Fibroblast of lung (primary cell): ENCODE results near the gene ZNF740. TPM values are rescaled to one million over a fixed set of nuclear protein-coding genes. Genes with fewer than 3 reads are reported as not detected.

Experiments used
- DNase-seq, 2 donors: peaks; one replicate each; pipeline versions ENCODE4 v3.0.0 to v3.0.0-alpha.2; 2010; ENCODE audit warnings: low read depth in 2 of 2
- H2AFZ ChIP-seq: 2 replicates; pipeline ENCODE4 v1.5.1; 2012; ENCODE audit warnings: low read length, control low read depth, inconsistent platforms
- H3K27ac ChIP-seq: 2 replicates; pipeline ENCODE4 v1.5.1; 2011; ENCODE audit warnings: low read length, control low read depth; ENCODE audit not compliant: insufficient read depth
- H3K27me3 ChIP-seq: 2 replicates; pipeline ENCODE4 v1.5.1; 2011; ENCODE audit warnings: mild to moderate bottlenecking, low read length; ENCODE audit not compliant: control insufficient read depth, insufficient read depth
- H3K36me3 ChIP-seq: 2 replicates; pipeline ENCODE4 v1.5.1; 2011; ENCODE audit warnings: low read length; ENCODE audit not compliant: control insufficient read depth, insufficient read depth
- H3K4me1 ChIP-seq: 2 replicates; pipeline ENCODE4 v1.5.1; 2011; ENCODE audit warnings: low read length; ENCODE audit not compliant: control insufficient read depth, insufficient read depth; ENCODE audit errors: extremely low read depth
- H3K4me2 ChIP-seq: 2 replicates; pipeline ENCODE4 v1.5.1; 2011; ENCODE audit warnings: low read length, control low read depth; ENCODE audit not compliant: insufficient read depth; ENCODE audit errors: extremely low read depth
- H3K4me3 ChIP-seq, 4 experiments: fragments of 200-600 bp in 1 of 4; sonication (generic) in 1 of 4; replicated peaks in 1 of 4; 2 replicates each; pipeline ENCODE4 v1.5.1; 2011 to 2016; ENCODE audit warnings: low read length in 4 of 4, low read depth in 3 of 4, mild to moderate bottlenecking in 3 of 4, control low read depth in 2 of 4, inconsistent platforms in 1 of 4, mixed read lengths in 1 of 4; ENCODE audit not compliant: insufficient read depth in 1 of 4; ENCODE audit errors: control extremely low read depth in 1 of 4
- H3K79me2 ChIP-seq: 2 replicates; pipeline ENCODE4 v1.5.1; 2012; ENCODE audit warnings: mild to moderate bottlenecking, low read length, inconsistent platforms; ENCODE audit not compliant: control insufficient read depth, insufficient read depth
- H3K9ac ChIP-seq: 2 replicates; pipeline ENCODE4 v1.5.1; 2011; ENCODE audit warnings: mild to moderate bottlenecking, low read length, control low read depth; ENCODE audit not compliant: insufficient read depth
- H3K9me3 ChIP-seq: 2 replicates; pipeline ENCODE4 v1.5.1; 2012; ENCODE audit warnings: low read depth, low read length; ENCODE audit not compliant: control insufficient read depth, insufficient read depth
- H4K20me1 ChIP-seq: 2 replicates; pipeline ENCODE4 v1.5.1; 2011; ENCODE audit warnings: low read length; ENCODE audit not compliant: control insufficient read depth, insufficient read depth; ENCODE audit errors: extremely low read depth
- EZH2 ChIP-seq: IDR thresholded peaks from 2 replicates; pipeline ENCODE4 v1.5.1; 2012; ENCODE audit warnings: low read length, control low read depth, mild to moderate bottlenecking; ENCODE audit errors: missing control alignments
- polyA plus RNA-seq, 2 donors: library from polyadenylated mRNA; depleted of rRNA in 1 of 2; stranded (reverse) in 1 of 2; unstranded in 1 of 2; fragments of >200 nt; gene quantifications; 2 replicates each; pipeline ENCODE4 v1.2.1, GENCODE V29; 2011 to 2012; ENCODE audit warnings: missing spikeins in 1 of 2
- total RNA-seq: library from RNA; depleted of rRNA; stranded (reverse); fragments of >200 nt; gene quantifications from 2 replicates; pipeline ENCODE4 v1.2.1, GENCODE V29; 2014
- TF ChIP-seq, protein P1 (sequence below), 2 donors: IDR thresholded peaks in 1 of 2; conservative IDR thresholded peaks in 1 of 2; 1 replicate in 1 of 2; 2 replicates in 1 of 2; pipeline ENCODE4 v1.5.1; 2011 to 2012; ENCODE audit warnings: low read length in 2 of 2, control low read depth in 1 of 2, inconsistent platforms in 1 of 2, low read depth in 1 of 2, mild to moderate bottlenecking in 1 of 2

The ZNF740 gene
- total and polyA plus RNA-seq, 2 donors (not counting 1 experiment from before 2014, with no cell fraction given): 10.6 to 16.8 TPM

GRCh38 chr12:53186745-53187144, 6.2 kb downstream of the ZNF740 start:
- Histone ChIP-seq H3K36me3 (peaks cover 12% of the 10 kb centered on the region), H3K9me3 (no peaks in the 10 kb centered on the region)

DNA sequence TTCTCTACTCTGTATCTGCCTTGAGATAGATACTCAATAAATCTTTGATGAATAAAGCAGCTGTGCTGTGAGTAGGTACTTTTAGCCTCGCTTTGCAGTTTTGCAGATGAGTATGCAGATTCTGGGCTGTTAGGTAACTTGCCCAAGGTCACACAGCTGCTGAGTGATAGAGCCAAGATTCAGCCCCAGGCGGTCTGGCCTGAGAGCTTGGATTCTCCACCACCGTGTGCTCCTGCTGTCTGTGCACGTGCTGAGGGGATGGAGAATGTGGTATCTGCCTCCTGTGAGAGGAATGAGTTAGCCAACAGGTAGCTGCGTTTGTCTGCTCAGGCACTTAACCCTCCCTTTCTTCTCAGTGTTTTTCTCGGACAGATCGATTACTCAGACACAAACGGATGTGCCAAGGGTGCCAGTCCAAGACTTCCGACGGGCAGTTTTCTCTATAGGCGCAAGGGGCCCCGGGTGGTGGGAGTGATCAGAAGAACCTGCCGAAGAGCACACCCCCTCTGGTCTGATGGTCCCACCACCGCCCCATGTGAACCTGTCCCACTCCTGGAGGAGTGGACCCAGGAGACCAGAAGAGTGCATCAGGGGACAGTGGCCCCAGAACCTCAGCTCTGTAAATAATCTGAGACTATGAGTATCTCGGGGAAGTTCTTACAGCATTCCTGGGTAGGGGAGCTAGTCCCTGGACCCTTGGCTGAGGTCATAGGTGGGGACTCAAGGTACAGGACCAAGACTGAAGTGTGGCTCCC, 6.8 kb downstream of the ZNF740 start:
- Histone ChIP-seq H3K36me3 (peaks cover 14% of the 10 kb centered on the region), H3K9me3 (no peaks in the 10 kb centered on the region), H3K4me3 (no peak overlapping the region), H2AFZ (no peak overlapping the region), H3K4me2 (no peak overlapping the region), H3K27me3 (no peaks in the 10 kb centered on the region), H4K20me1 (no peaks in the 10 kb centered on the region), H3K9ac (no peak overlapping the region), H3K27ac (no peak overlapping the region), H3K79me2 (peaks cover 8% of the 10 kb centered on the region), H3K4me1 (peaks cover 3% of the 10 kb centered on the region)
- DNase-seq: no peak
- TF ChIP-seq, protein P1, sequence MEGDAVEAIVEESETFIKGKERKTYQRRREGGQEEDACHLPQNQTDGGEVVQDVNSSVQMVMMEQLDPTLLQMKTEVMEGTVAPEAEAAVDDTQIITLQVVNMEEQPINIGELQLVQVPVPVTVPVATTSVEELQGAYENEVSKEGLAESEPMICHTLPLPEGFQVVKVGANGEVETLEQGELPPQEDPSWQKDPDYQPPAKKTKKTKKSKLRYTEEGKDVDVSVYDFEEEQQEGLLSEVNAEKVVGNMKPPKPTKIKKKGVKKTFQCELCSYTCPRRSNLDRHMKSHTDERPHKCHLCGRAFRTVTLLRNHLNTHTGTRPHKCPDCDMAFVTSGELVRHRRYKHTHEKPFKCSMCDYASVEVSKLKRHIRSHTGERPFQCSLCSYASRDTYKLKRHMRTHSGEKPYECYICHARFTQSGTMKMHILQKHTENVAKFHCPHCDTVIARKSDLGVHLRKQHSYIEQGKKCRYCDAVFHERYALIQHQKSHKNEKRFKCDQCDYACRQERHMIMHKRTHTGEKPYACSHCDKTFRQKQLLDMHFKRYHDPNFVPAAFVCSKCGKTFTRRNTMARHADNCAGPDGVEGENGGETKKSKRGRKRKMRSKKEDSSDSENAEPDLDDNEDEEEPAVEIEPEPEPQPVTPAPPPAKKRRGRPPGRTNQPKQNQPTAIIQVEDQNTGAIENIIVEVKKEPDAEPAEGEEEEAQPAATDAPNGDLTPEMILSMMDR (conservative IDR thresholded peaks at IDR 0.05 in 1 of 2, IDR thresholded peaks at IDR 0.05 in 1 of 2; ENCODE audit: low read depth in 1 of 2, low read length in 2 of 2): no peak
- TF ChIP-seq EZH2: no peak

More at GRCh38 chr12:53186745-53187144, 6.2 kb downstream of the ZNF740 start:
- Histone ChIP-seq H3K4me2 (no peak overlapping the region), H3K79me2 (peaks cover 13% of the 10 kb centered on the region), H4K20me1 (no peaks in the 10 kb centered on the region), H3K9ac (no peak overlapping the region), H3K27me3 (no peaks in the 10 kb centered on the region), H2AFZ (no peak overlapping the region), H3K4me3 (no peak overlapping the region), H3K27ac (no peak overlapping the region), H3K4me1 (peaks cover 5% of the 10 kb centered on the region)
- no peak for DNase-seq
- TF ChIP-seq, protein P1 (conservative IDR thresholded peaks at IDR 0.05 in 1 of 2, IDR thresholded peaks at IDR 0.05 in 1 of 2; ENCODE audit: low read depth in 1 of 2, low read length in 2 of 2): no peak
- TF ChIP-seq EZH2: no peak

GRCh38 chr12:53190108-53190729, 9.7 kb downstream of the ZNF740 start:
- H3K36me3 ChIP-seq: peaks cover 12% of the 10 kb centered on the region
- no peaks in the 10 kb centered on the region for H4K20me1 ChIP-seq
- peaks cover 3% of the 10 kb centered on the region for H3K4me1 ChIP-seq
- H3K9ac ChIP-seq: no peak overlapping the region
- peak; percentile 50 to 65 for DNase-seq
- H3K9me3 ChIP-seq: no peaks in the 10 kb centered on the region
- TF ChIP-seq, protein P1 (conservative IDR thresholded peaks at IDR 0.05 in 1 of 2, IDR thresholded peaks at IDR 0.05 in 1 of 2; ENCODE audit: low read depth in 1 of 2, low read length in 2 of 2): peak; percentile 69 to 81
- TF ChIP-seq EZH2: no peak
- no peak overlapping the region for H3K4me2 ChIP-seq
- no peaks in the 10 kb centered on the region for H3K27me3 ChIP-seq
- no peak overlapping the region for H2AFZ ChIP-seq
- H3K27ac ChIP-seq: no peak overlapping the region
- H3K79me2 ChIP-seq: no peaks in the 10 kb centered on the region
- no peak overlapping the region for H3K4me3 ChIP-seq
